A549 (cell line): ENCODE data around the gene GLIS1. TPM values are rescaled to one million over a fixed set of nuclear protein-coding genes. Genes with fewer than 3 reads are reported as not detected.

Experiments
- ATAC-seq, 2 experiments: fragments of 200-7000 bp in 1 of 2; fragments of >200 bp in 1 of 2; cut with Nextera tagmentation in 1 of 2; cut with Tn5 transposase in 1 of 2; 3 replicates each; pipeline versions ENCODE4 v1.8.0 to v1.9.1; 2018 to 2020; ENCODE audit warnings: mild to moderate bottlenecking in 1 of 2, moderate library complexity in 1 of 2
- CTCF ChIA-PET: fragments of 300-600 bp; sonication (Branson Sonifier 250); formaldehyde crosslinking; extraction: SDS; loops from one replicate; lab custom pipeline; 2021; ENCODE audit warnings: antibody characterized with exemption, inconsistent platforms; lab: Yijun Ruan, JAX
- POLR2A ChIA-PET: fragments of 350-600 bp; formaldehyde crosslinking; extraction: SDS; loops from one replicate; lab custom pipeline; 2021; ENCODE audit warnings: antibody characterized with exemption, inconsistent platforms; lab: Yijun Ruan, JAX
- DNase-seq, 2 experiments: peaks; one replicate each; pipeline versions ENCODE4 v3.0.0 to v3.0.0-alpha.2; 2011 to 2016; ENCODE audit warnings: low read depth in 1 of 2, low spot score in 1 of 2
- FAIRE-seq: peaks from 2 replicates; lab custom pipeline; 2011; peaks lifted over from hg19 to GRCh38; lab: Jason Lieb, UNC
- H3K27ac ChIP-seq, 2 experiments: fragments of >200 bp; sonication (Bioruptor Twin); formaldehyde crosslinking; 3 replicates each; pipeline ENCODE4 v1.5.1; 2016 to 2017
- H3K4me1 ChIP-seq: fragments of >200 bp; sonication (Bioruptor Twin); formaldehyde crosslinking; 3 replicates; pipeline ENCODE4 v1.6.1; 2016
- H3K4me2 ChIP-seq: fragments of >200 bp; sonication (Bioruptor Twin); formaldehyde crosslinking; 3 replicates; pipeline ENCODE4 v1.6.1; 2016
- H3K4me3 ChIP-seq: fragments of >200 bp; sonication (Bioruptor Twin); formaldehyde crosslinking; 3 replicates; pipeline ENCODE4 v1.5.1; 2016
- H3K9me3 ChIP-seq: fragments of >200 bp; sonication (Bioruptor Twin); formaldehyde crosslinking; 3 replicates; pipeline ENCODE4 v1.6.1; 2016
- ATOH8 ChIP-seq: fragments of 250-450 bp; sonication (Bioruptor Pico); IDR thresholded peaks from 2 replicates; pipeline ENCODE4 v1.5.0; 2020; ENCODE audit warnings: low read depth, mild to moderate bottlenecking, moderate library complexity
- CBX8 ChIP-seq: fragments of 200-600 bp; sonication (generic); IDR thresholded peaks from 2 replicates; pipeline ENCODE4 v1.6.1; 2016
- CEBPB ChIP-seq, 2 experiments: fragments of >200 bp in 1 of 2; sonication (Bioruptor Twin) in 1 of 2; formaldehyde crosslinking in 1 of 2; IDR thresholded peaks; 2 replicates each; pipeline ENCODE4 v1.6.1; 2012 to 2016
- CTCF ChIP-seq: fragments of >200 bp; sonication (Bioruptor Twin); formaldehyde crosslinking; IDR thresholded peaks from 3 replicates; pipeline ENCODE4 v1.5.1; 2016
- FOXS1 ChIP-seq: fragments of 250-450 bp; sonication (Bioruptor Pico); IDR thresholded peaks from 2 replicates; pipeline ENCODE4 v1.5.0; 2020; ENCODE audit warnings: mild to moderate bottlenecking, moderate library complexity
- GATA3 ChIP-seq: IDR thresholded peaks from 2 replicates; pipeline ENCODE4 v1.6.1; 2012; ENCODE audit warnings: borderline replicate concordance
- HEYL ChIP-seq: fragments of 250-450 bp; sonication (Bioruptor Pico); IDR thresholded peaks from 2 replicates; pipeline ENCODE4 v1.8.0; 2021; ENCODE audit warnings: mild to moderate bottlenecking, moderate library complexity
- HOXA7 ChIP-seq: fragments of 250-450 bp; sonication (Bioruptor Pico); IDR thresholded peaks from 2 replicates; pipeline ENCODE4 v1.5.0; 2020; ENCODE audit warnings: mild to moderate bottlenecking, moderate library complexity
- HOXB13 ChIP-seq: fragments of 250-450 bp; sonication (Bioruptor Pico); IDR thresholded peaks from 2 replicates; pipeline ENCODE4 v1.5.0; 2020; ENCODE audit warnings: low read depth, mild to moderate bottlenecking, moderate library complexity
- JUNB ChIP-seq: fragments of >200 bp; sonication (Bioruptor Twin); formaldehyde crosslinking; IDR thresholded peaks from 2 replicates; pipeline ENCODE4 v1.6.1; 2016
- KDM5A ChIP-seq: fragments of 200-600 bp; sonication (generic); IDR thresholded peaks from 2 replicates; pipeline ENCODE4 v1.6.1; 2016; ENCODE audit warnings: antibody characterized with exemption, mild to moderate bottlenecking
- MAZ ChIP-seq: fragments of 150-350 bp; IDR thresholded peaks from 2 replicates; pipeline ENCODE4 v1.6.1; 2014; ENCODE audit warnings: antibody characterized with exemption, low read depth, low read length, borderline replicate concordance
- NPAS2 ChIP-seq: fragments of 250-450 bp; sonication (Bioruptor Pico); IDR thresholded peaks from 2 replicates; pipeline ENCODE4 v1.8.0; 2022; ENCODE audit warnings: mild to moderate bottlenecking, moderate library complexity, borderline replicate concordance
- PHF8 ChIP-seq: fragments of 200-600 bp; sonication (generic); IDR thresholded peaks from 2 replicates; pipeline ENCODE4 v1.6.1; 2016; ENCODE audit warnings: low read depth, mild to moderate bottlenecking, antibody characterized with exemption, moderate library complexity, borderline replicate concordance
- RARB ChIP-seq: fragments of 250-450 bp; sonication (Bioruptor Pico); IDR thresholded peaks from 2 replicates; pipeline ENCODE4 v1.8.0; 2021; ENCODE audit warnings: mild to moderate bottlenecking, moderate library complexity
- SMC3 ChIP-seq: fragments of >200 bp; sonication (Bioruptor Twin); formaldehyde crosslinking; IDR thresholded peaks from 3 replicates; pipeline ENCODE4 v1.6.1; 2018; ENCODE audit warnings: inconsistent platforms
- SREBF2 ChIP-seq: fragments of 450-650 bp; IDR thresholded peaks from 2 replicates; pipeline ENCODE4 v1.6.1; 2014; ENCODE audit warnings: mild to moderate bottlenecking, moderate library complexity
- TP53 ChIP-seq: fragments of 250-450 bp; sonication (Bioruptor Pico); IDR thresholded peaks from 2 replicates; pipeline ENCODE4 v1.5.0; 2021; ENCODE audit warnings: mild to moderate bottlenecking, moderate library complexity
- ZC3H11A ChIP-seq: fragments of 450-650 bp; IDR thresholded peaks from 2 replicates; pipeline ENCODE4 v1.6.1; 2014; ENCODE audit warnings: antibody characterized with exemption, mild to moderate bottlenecking
- ZSCAN20 ChIP-seq: fragments of 250-450 bp; sonication (Bioruptor Pico); IDR thresholded peaks from 2 replicates; pipeline ENCODE4 v1.8.0; 2022; ENCODE audit warnings: mild to moderate bottlenecking, moderate library complexity
- WGBS: methylation state at CpG from one replicate; pipeline ENCODE4 v1.1.6; 2017; ENCODE audit errors: missing lambda C conversion rate; 5-methylcytosine and 5-hydroxymethylcytosine counted together
- polyA plus RNA-seq, 4 experiments: library from polyadenylated mRNA; depleted of rRNA in 3 of 4; stranded (reverse); fragments of >200 nt; fragmentation: RNase III in 1 of 4; extraction: RNeasy Plus Mini Kit Qiagen cat#74134 plus additional on column Dnase treatment in 1 of 4; gene quantifications; 2 replicates in 3 of 4; 3 replicates in 1 of 4; pipeline ENCODE4 v1.2.3, GENCODE V29; 2011 to 2017
- TF ChIP-seq, protein P1 (sequence below): fragments of 200-600 bp; sonication (generic); IDR thresholded peaks from 2 replicates; pipeline ENCODE4 v1.6.1; 2016; ENCODE audit warnings: antibody characterized with exemption, mild to moderate bottlenecking, moderate library complexity

The GLIS1 gene
- polyA plus RNA-seq, 2 of the 4 experiments (the other 2 are of a cell fraction), result 0.04 TPM; not detected in 1

GRCh38 chr1:53524428-53525375, 214.3 kb downstream of the GLIS1 start (continued):
- TF ChIP-seq ATOH8 (no peak), PHF8 (no peak)

GRCh38 chr1:53521924-53522552, 216.9 kb downstream of the GLIS1 start:
- Histone ChIP-seq H3K4me3 (no peak overlapping the region), H3K4me1 (no peaks in the 10 kb centered on the region)
- no peak for FAIRE-seq

More at GRCh38 chr1:53521924-53522552, 216.9 kb downstream of the GLIS1 start:
- H3K9me3 ChIP-seq, result no peaks in the 10 kb centered on the region
- TF ChIP-seq SREBF2, result no peak
- TF ChIP-seq RARB (CRISPR knock-in tag), result no peak
- no peak for TF ChIP-seq JUNB
- no peak for TF ChIP-seq MAZ
- no peak for TF ChIP-seq CEBPB (IDR thresholded peaks at IDR 0.05)
- no peak for TF ChIP-seq ZSCAN20 (CRISPR knock-in tag)
- no peak for TF ChIP-seq ZC3H11A
- no peak for TF ChIP-seq CBX8
- no peak for TF ChIP-seq HOXB13 (CRISPR knock-in tag)
- TF ChIP-seq, protein P1, sequence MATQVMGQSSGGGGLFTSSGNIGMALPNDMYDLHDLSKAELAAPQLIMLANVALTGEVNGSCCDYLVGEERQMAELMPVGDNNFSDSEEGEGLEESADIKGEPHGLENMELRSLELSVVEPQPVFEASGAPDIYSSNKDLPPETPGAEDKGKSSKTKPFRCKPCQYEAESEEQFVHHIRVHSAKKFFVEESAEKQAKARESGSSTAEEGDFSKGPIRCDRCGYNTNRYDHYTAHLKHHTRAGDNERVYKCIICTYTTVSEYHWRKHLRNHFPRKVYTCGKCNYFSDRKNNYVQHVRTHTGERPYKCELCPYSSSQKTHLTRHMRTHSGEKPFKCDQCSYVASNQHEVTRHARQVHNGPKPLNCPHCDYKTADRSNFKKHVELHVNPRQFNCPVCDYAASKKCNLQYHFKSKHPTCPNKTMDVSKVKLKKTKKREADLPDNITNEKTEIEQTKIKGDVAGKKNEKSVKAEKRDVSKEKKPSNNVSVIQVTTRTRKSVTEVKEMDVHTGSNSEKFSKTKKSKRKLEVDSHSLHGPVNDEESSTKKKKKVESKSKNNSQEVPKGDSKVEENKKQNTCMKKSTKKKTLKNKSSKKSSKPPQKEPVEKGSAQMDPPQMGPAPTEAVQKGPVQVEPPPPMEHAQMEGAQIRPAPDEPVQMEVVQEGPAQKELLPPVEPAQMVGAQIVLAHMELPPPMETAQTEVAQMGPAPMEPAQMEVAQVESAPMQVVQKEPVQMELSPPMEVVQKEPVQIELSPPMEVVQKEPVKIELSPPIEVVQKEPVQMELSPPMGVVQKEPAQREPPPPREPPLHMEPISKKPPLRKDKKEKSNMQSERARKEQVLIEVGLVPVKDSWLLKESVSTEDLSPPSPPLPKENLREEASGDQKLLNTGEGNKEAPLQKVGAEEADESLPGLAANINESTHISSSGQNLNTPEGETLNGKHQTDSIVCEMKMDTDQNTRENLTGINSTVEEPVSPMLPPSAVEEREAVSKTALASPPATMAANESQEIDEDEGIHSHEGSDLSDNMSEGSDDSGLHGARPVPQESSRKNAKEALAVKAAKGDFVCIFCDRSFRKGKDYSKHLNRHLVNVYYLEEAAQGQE, result no peak
- TF ChIP-seq GATA3, result no peak
- TF ChIP-seq HOXA7 (CRISPR knock-in tag), result no peak
- no peak for TF ChIP-seq HEYL
- TF ChIP-seq FOXS1 (CRISPR knock-in tag), result no peak
- no peak for TF ChIP-seq NPAS2 (CRISPR knock-in tag)
- no peak for TF ChIP-seq SMC3
- TF ChIP-seq KDM5A, result no peak
- no peak for TF ChIP-seq CTCF
- no peak for TF ChIP-seq TP53 (CRISPR knock-in tag)
- H3K27ac ChIP-seq, result no peak overlapping the region
- ATAC-seq, result no peak
- 69% methylated on average over 8 of the region's 11 CpGs for WGBS
- no peak for DNase-seq
- ChIA-PET POLR2A (no interaction called here), CTCF (interaction anchor here (1.5 kb wide), 1 partner anchor 8 kb away, joined by 4 read pairs; no protein-coding TSS in a partner anchor)
- no peak overlapping the region for H3K4me2 ChIP-seq
